Lower leg skin (tissue), 4 donors: ENCODE measurements around the gene NXPE4. TPM values are rescaled to one million over a fixed set of nuclear protein-coding genes. Genes with fewer than 3 reads are reported as not detected.
"Not testable (repeated sequence)": the region's sequence is repeated elsewhere in the genome, so short reads cannot be mapped to it uniquely, and the experiment has no call there.

ENCODE experiments used
- DNase-seq, 2 donors: peaks; one replicate each; pipeline ENCODE4 v3.0.0-alpha.2; 2019; ENCODE audit warnings: low spot score in 2 of 2
- H3K4me3 ChIP-seq: fragments of 200-600 bp; sonication (generic); 2 replicates; pipeline ENCODE4 v1.5.1; 2017; ENCODE audit warnings: mild to moderate bottlenecking, low read depth; ENCODE audit not compliant: poor library complexity, severe bottlenecking
- CTCF ChIP-seq, 3 donors: fragments of 450-650 bp; IDR thresholded peaks; one replicate each; pipeline ENCODE4 v1.5.1; 2016; ENCODE audit warnings: antibody characterized with exemption in 3 of 3, mild to moderate bottlenecking in 3 of 3, moderate library complexity in 2 of 3
- POLR2A ChIP-seq, 2 donors: fragments of 450-650 bp; IDR thresholded peaks; one replicate each; pipeline ENCODE4 v1.6.1; 2016 to 2017; ENCODE audit warnings: antibody characterized with exemption in 2 of 2, mild to moderate bottlenecking in 1 of 2, moderate library complexity in 1 of 2
- WGBS, 2 donors: methylation state at CpG; one replicate each; pipeline ENCODE4 v1.1.5; 2018; 5-methylcytosine and 5-hydroxymethylcytosine counted together
- intact Hi-C: fragments of 100-400 bp; cut with DNase I; formaldehyde crosslinking; loops from one replicate; pipeline ENCODE4 v1.15.0; 2023; ENCODE audit warnings: low total_unique reads
- total RNA-seq, 4 donors: library from RNA; depleted of rRNA; stranded (reverse); fragments of >200 nt; gene quantifications; one replicate each; pipeline ENCODE4 v1.1.0, GENCODE V29; 2016

NXPE4 gene
- total RNA-seq = not detected

GRCh38 chr11:114595571-114595970 is at the start of gene NXPE4:
NXPE4 (minus strand) TSS chr11:114595786; CDS start chr11:114594759, 1,027 bp downstream.
- intact Hi-C loops = no loop called here
- no peak for DNase-seq
- no peak within 1 kb of the TSS for H3K4me3 ChIP-seq
- WGBS, 2 donors = 61 to 63% methylated on average over 2 of the region's 2 CpGs
- TF ChIP-seq POLR2A (IDR thresholded peaks at IDR 0.05) (no peak), CTCF (IDR thresholded peaks at IDR 0.05) (no peak)

GRCh38 chr11:114639440-114639839 is 43.9 kb upstream of the NXPE4 start:
- H3K4me3 ChIP-seq, DNase-seq, intact Hi-C loops: not testable (repeated sequence)
- 99% methylated on average over 6 of the region's 6 CpGs for WGBS, 2 donors

GRCh38 chr11:114631445-114631965 is 35.9 kb upstream of the NXPE4 start:
- intact Hi-C loops, DNase-seq, H3K4me3 ChIP-seq: not testable (repeated sequence)
- WGBS, 2 donors = 93 to 94% methylated on average over 13 of the region's 13 CpGs

- intact Hi-C loops = no loop called here
- DNase-seq = no peak
- TF ChIP-seq POLR2A (IDR thresholded peaks at IDR 0.05) (no peak), CTCF (IDR thresholded peaks at IDR 0.05) (no peak)
- no peak overlapping the region for H3K4me3 ChIP-seq
- 79 to 87% methylated on average over 7 of the region's 7 CpGs for WGBS, 2 donors
Observed at GRCh38 chr11:114625294-114625693, 29.7 kb upstream of the NXPE4 start.

GRCh38 chr11:114624455-114625207 is 29.0 kb upstream of the NXPE4 start:
- no peak for DNase-seq
- intact Hi-C loops = no loop called here
- 84 to 90% methylated on average over 10 of the region's 10 CpGs for WGBS, 2 donors

GRCh38 chr11:114623720-114624119 is 28.1 kb upstream of the NXPE4 start:
- DNase-seq = no peak
- no peak for TF ChIP-seq CTCF (IDR thresholded peaks at IDR 0.05)
- no peak for TF ChIP-seq POLR2A (IDR thresholded peaks at IDR 0.05)
- WGBS, 2 donors = 76 to 86% methylated on average over 7 of the region's 7 CpGs
- H3K4me3 ChIP-seq = no peak overlapping the region
- intact Hi-C loops = no loop called here

More at GRCh38 chr11:114624455-114625207, 29.0 kb upstream of the NXPE4 start:
- TF ChIP-seq POLR2A (IDR thresholded peaks at IDR 0.05) (no peak), CTCF (IDR thresholded peaks at IDR 0.05) (no peak)
- no peak overlapping the region for H3K4me3 ChIP-seq

- no peak for DNase-seq
- WGBS, 2 donors = 93 to 96% methylated on average over 11 of the region's 11 CpGs
- H3K4me3 ChIP-seq = no peak overlapping the region
- no peak for TF ChIP-seq POLR2A (IDR thresholded peaks at IDR 0.05)
- TF ChIP-seq CTCF (IDR thresholded peaks at IDR 0.05) = no peak
- intact Hi-C loops = no loop called here
Observed at GRCh38 chr11:114622858-114623257, 27.3 kb upstream of the NXPE4 start.
